NCI-H146 treated with DMSO at 0.1 percent for 48 hours (cell line): Measurements from ENCODE around the gene CRTC3.

Source experiments
- DNase-seq: peaks from one replicate; lab custom pipeline; 2025; ENCODE audit not compliant: unreplicated experiment; lab: John Stamatoyannopoulos, UW

The CRTC3 gene

DNA sequence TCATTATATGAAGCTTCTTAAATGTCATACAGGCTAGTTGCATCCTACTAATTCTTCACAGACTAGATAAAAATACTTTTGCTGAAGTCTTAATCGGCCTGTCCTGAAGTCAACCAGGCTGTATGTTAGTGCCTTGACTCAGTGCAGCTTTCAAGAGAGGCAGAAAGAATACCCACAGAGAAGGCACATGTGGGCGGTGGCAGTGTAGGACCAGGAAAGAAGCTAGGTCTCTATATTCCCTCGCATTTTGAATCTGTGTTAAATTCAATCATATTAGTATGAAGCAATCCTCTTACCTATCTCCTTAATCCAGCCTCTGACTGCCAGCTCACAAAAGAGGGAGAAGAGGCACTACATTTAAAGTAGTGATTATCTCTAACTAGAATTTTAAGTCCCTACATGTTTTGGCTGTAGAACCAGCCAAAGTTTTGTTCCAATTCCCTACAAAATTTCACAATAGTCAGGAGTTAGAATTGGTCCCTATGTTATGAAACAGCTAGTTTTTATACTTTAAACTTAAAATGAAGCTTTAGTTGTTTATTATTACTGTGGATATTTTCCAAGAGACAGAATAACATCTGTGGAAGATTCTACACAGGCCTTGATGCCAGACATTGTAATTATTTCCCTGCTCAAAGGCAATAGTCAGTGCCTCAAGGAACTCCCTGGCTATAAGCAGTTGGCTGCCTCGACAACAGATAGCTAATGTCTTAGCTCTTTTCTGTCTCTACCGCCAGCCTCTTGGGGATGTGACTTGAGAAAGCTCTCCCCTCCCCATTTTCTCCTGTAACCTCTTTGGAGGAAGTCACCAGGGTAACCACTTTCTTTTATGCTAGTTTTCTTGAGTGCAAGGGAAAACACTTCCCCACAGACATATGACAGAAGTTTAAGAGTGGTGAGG is 31.9 kb downstream of the CRTC3 start:
- DNase-seq = no peak

DNA sequence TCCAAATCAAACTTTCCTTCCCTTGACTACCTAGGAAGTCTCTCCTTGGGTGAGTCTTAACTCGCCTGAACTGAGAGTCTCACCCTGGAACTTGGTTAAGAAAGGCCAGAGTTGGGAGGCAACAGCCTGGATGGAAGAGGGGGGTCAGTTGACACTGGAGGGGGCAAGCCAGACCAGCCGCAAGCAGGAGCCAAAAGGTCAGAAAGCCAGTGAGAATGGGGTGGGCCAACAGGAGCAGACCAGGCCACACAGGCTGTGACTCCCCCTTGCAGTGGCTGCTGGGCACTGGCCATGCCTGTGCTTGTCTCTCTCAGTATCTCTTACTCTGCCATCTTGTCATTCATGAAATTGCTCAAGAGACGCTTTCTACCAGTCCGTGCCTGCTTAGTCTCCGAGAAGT is 32.9 kb downstream of the CRTC3 start:
- DNase-seq = no peak

DNA sequence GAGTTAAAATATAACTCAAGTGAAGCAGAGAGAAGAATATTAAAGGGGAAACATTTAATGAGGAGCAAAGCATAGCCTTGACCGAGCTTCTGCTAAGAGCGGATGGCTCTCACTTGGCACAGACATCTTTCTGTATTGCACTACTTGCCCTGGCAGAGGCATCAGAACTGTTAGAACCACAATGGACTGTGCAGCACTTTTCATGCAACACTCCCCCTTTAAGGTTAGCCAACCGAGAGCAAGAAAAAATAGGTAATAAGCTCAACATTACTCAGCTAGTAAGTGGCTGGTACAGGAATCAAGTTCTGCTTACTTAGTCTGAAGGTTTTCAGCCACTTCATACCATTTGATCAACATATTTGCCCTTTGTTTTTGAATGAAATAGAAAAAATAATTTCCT is 33.7 kb downstream of the CRTC3 start:
- DNase-seq = no peak

DNA sequence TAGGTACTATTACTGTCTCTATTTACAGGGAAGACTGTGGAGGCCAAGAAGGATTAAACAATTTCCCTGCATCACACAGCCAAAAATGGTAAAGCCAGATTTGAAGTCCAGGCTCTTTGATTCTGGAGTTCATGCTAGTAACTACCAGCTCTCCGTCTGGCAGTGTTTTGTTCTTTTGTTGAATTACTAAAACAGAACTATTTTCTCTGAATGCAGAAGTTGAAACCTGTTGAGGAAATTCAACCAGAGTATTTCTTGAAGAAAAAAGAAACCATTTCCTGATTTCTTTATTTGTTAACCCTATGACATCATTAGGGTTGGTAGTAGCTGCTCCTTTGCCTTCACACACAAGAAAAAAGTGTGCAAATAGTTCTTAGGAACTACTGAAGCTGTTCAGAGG is 34.3 kb downstream of the CRTC3 start:
- DNase-seq = no peak

DNA sequence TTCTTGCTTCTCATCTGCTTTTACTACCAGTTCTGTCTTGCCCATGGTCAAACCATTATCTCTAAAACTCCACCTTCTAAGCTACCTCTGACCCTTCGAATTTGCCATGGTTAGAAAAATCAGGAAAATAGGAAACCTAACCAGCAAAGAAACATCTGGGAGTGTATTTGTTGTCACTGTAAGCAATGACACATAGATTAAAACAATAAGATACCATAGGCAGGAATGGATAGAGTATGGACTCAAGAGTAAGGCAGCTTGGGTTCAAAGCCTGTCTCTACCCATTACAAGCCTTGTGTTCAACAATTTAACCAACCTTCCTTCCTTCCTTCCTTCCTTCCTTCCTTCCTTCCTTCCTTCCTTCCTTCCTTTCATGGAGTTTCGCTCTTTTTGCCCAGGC is 34.9 kb downstream of the CRTC3 start:
- DNase-seq = no peak

DNA sequence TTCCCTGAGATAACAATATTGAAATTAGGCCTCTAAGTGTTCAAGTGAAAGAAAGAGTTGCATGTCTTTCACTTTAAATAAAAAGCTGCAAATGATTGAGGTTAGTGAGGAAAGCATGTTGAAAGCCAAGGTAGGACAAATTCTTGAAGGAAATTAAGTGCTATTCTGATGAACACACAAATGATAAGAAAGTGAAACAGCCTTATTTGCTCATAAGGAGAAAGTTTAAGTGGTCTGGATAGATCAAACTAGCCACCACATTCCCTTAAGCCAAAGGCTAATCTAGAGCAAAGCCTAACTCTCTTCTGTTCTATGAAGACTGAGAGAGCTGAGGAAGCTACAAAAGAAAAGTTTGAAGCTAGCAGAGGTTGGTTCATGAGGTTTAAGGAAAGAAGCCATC is 36.1 kb downstream of the CRTC3 start:
- no peak for DNase-seq

DNA sequence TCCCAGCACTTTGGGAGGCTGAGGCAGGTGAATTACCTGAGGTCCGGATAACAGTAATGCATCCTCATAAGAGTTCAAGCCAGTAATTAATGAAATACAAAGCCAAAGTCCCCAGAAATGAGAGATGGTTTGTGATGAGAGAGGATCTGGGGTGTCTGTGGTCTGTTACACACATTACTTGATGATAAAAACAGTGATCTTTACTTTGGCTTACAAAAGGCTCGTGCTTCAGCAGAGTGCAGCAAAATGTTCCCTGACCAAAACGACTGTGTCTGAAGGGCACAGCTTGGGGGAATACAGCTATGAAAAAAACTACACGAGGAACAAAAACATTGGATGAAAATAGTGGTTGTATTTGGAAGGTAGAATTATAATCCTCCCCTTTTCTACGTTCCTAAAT is 40.9 kb downstream of the CRTC3 start:
- DNase-seq = no peak

DNA sequence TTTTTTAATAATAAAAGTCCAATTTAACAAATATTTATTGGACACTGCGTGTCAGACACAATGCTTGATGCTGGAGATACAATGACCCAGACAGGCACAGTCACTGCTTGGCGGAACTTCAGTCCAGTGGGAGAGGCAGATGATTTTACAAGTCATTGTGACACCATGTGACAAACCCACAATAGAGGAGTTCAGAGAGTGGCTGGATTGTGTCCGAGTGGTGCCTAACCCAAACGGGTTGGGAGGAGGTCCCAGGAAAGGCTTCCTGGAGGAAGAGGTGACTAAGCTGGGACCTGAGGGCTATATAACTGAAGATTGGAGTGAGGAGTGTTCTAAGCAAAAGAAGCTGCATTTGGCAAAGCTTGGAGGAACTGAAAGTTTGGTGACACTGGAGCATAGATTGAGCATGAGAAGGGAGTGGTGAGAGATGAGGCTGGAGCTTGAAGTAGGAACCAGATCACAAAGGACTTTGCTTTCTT is 41.4 kb downstream of the CRTC3 start:
- DNase-seq = no peak

DNA sequence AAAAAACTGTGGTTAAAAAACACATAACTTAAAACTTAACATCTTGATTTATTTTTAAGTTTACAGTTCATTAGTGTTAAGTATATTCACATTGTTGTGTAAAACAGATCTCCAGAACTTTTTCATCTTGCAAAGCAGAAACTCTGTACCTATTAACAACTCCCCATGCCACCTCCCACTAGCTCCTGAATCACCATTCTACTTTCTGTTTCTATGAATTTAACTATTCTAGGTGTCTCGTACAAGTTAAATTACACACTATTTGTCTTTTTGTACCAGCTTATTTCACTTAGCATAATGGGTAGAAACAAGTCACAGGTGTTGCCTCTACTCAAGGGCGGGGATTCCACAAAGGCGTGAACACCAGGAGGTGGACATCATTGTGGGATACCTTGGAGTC is 43.2 kb downstream of the CRTC3 start:
- no peak for DNase-seq

DNA sequence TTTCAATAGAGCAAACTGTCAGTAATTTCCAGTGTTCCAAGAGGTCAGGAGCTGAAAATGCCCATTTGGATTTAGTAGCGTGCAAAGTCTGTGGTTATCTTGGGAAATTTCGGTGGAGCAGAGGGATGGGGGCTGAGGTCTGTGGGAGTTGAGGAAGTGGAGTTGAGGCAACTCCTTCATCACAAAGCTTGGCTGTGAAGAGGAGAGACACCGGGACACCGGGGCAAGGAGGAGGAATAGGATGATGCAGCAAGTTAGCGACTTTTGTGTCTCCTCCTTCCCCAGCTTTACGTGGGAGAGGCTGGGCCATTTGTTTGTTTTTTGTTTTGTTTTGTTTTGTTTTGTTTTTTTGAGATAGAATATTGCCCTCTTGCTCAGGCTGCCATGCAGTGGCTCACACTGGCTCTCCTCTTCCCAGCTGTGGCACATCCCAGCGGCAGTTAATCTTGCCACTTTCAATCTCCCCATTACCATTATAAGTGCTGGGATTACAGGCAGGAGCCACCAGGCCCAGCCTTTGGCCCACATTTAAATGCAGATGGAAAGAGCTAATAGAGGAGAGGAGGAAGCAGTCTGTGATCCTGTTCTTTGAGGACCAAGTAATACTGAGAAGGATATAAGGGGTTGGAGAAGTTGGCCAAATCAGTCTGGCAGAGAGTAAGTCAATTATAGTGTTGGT is 47.1 kb downstream of the CRTC3 start:
- no peak for DNase-seq

DNA sequence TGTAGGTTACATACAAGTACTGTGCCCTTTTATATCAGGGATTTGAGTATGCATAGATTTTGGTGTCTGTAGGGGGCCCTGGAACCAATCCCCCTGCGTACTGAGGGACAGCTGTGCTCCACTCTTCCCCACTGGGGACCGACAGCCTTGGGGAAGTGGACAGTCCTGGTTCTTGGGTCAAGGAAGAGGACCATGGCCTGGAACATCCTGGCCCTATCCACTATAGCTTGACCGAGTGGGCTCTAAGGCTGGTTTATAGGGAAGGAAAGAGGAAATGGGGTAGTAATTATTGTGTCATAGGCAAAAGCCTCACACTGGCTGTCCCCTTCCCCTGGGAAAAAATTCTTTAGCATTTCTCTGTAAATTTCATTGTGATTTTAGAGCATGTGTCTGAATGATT is 49.5 kb downstream of the CRTC3 start:
- no peak for DNase-seq

DNA sequence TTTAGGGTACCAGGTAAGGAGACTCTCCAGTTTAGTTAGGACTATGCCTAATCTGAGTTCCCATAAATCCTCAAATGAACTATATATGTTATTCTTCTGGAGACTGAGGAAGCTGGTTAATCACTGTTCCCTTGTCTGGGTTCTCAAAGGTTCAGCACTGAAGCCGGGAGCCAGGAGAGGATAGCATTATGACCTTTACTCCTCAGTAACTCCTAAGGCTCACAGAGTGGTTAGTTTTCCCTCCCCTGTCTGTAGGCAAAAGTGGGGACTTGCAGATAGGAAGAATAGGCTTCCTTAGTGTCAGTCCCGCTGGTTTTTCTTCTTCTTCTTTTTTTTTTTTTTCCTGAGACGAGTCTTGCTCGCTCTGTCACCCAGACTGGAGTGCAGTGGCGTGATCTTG is 50.4 kb downstream of the CRTC3 start:
- no peak for DNase-seq

DNA sequence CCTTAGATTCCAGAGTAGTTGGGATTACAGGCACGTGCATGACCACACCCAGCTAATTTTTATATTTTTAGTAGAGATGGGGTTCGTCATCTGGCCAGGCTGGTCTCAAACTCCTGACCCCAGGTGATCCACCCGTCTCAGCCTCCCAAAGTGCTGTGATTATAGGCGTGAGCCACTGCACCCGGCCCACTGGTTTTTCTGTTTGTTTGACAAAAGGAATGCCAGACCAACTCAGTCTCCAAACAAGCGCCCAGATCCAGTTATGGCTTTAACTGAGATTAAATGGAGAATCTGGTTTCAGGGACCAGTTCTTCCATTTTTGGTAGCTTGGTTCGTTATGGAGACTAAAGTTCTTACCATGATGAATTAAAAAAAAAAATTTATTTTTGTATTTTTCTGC is 50.8 kb downstream of the CRTC3 start:
- no peak for DNase-seq

DNA sequence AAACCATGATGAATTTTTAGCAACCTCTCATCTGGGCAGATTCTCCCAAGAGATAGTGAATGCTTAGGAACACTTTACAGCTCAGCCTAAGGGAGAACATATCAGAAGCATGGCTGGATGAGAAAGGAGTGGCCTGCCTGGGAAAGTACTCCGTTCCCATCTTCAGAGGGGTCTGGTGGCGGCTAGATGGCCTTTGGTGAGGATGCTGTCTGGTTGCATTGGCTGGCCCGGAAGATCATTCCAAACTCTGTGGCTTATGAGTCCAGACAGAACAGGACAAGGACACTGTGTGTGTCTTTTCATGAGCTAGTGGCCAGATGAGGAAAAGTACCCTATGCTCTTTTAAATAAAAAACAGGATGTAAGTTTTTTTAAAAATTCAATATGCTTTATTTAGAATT is 51.2 kb downstream of the CRTC3 start:
- no peak for DNase-seq

DNA sequence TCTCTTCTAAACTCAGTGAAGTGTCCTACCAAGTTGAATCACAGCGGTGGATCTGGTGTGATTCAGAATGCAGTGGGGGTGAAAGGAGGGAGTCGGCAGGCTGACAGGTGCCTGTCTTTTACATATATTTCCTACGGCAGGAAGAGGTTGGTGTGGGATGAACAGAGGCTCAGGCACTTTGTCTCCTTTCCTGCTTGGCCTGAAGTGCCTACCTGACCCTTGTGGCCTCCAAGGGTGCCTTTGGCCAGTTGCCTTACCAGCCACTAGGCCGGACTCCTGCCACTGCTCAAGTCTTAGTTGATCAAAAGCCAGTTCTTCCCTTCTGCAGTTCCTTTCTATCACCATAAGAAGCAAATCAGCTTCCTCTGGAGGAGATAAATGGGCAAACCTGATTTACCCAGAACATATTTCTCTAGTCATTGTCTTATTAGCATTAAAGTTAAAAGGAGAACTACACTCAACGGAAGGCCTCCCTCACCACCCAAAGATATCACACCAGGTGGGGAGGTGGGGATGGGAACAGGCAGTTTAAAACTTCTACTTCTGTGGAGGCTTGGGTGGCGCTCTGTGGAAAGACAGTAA is 52.1 kb downstream of the CRTC3 start:
- no peak for DNase-seq

DNA sequence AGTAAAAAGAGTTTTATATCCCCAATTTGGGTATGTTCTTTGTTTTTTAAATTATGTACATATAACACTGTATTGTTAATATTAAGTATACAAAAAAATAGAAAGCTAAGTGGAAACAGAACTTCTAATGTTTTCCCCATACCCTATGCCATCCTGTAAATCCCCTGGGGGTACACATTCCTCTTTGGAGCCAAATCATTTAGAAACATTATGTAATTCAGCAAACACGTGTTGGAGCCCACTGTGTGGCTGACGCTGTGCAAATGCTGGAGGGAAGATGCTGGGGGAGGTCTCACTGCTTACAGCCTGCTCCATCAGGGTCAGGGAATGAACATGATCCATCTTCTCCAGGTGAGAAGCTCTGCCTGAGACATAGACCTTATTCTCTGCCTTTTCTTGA is 52.8 kb downstream of the CRTC3 start:
- no peak for DNase-seq

DNA sequence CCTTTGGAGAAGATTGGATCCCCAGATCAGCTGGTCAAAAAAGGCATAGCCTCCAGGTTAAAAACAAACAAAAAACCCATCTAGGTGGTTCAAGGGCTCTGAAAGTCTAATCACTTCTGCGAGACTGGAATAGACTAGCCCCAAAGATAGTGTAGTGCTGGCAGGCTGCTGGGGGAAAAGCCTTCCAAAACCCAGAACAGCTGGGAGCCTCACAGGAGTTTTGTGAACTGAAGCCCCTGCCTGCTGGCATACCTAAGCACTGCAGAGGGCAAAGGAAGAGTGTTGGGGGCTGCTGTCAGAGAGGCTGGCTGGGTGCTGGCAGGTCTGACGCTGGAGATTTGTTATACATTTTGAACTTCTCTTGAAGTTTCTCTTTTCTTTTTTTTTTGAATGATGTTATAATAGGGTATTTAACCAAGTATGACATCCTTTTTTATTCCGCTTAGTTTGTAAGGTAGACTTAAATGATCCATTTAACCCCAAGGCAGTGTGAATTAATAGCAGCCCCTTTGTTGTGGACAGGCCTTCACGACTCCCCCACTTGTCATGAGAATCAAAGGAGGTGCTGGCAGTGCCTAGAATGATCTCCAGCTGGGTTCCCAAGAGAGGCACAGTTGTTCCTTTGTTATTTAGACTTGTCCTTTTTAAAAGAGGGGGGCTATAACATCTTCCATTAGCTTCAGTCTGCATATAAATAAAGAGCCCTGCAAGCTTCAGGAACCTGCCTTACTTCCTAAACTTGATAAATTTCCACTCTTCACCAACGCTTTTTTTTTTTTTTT is 53.9 kb downstream of the CRTC3 start:
- DNase-seq = no peak

DNA sequence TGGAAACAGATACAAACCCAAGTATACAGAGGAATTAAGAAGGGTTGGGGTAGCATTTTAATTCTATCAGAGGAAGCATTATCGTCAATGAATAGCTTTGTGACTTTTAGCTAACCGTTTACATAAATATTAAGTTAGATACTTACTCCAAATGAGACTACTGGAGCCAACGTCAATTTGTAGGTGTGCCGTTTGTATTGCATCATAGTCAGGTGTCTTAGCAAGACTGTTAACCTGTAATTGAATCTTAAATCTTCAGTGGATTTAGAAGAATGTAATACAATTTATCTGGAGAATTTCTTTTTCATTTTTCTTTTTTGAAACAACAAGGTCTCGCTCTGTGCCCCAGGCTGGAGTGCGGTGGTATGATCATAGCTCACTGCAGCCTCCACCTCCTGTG is 55.1 kb downstream of the CRTC3 start:
- no peak for DNase-seq

DNA sequence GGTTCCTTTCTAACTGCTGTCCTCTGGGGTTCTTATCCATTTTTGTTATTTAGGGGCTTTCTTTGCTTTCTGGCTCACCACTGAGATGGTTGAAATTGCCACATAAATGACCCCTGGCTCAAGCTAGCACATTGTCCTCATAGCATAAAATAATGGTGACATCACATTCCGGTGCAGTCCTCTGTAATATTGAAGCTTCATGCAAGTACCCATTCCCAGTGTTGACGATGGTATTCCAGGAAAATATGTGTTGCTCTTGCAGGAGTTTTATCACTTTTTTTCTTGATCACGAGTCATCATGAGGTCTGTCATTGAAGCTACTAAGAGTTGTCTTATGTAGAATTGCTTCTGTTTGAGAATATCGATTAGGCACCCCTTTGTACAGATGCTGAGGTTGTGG is 56.1 kb downstream of the CRTC3 start:
- no peak for DNase-seq

DNA sequence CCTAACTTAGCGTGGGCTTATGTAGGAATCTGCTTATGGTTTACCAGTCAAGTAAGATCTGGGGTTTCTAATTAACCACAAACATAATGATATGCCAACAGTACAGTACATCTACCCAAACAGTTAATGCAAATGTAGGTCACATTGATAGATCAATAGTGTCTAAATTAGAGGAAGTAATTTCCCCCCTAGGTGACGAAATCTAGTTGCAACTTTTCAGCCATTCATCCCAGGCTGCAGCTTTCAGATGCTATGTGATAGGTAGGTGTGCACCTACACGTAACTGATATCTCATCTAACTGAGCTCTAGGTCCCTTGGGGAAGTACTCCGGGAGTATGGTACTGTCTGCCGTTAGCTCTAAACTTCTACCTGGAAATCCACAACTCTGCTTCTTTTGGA is 57.2 kb downstream of the CRTC3 start:
- no peak for DNase-seq

DNA sequence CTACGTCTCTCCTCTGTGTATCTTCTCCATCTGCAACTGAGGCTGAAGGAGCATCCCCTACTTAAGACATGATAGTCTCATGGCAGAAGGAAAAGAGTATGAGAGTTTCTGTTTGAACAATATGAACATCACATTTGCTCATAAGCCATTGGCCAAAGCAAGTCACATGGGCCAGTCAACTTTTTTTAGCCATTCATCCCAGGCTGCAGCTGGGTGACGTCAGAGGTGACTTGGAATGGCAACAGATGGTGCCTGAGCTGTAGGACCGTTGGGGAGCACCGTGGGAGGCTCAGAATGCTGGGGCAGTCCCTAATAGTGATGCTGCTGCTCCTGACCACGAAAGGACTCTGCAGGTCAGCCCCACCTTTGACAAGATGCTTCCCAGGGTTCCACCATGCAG is 58.7 kb downstream of the CRTC3 start:
- DNase-seq = no peak
